Measurements from ENCODE around the gene SERPINA12. TPM values are rescaled to one million over a fixed set of nuclear protein-coding genes. Genes with fewer than 3 reads are reported as not detected.

Gene SERPINA12
- total and polyA plus RNA-seq, 10 of the 15 experiments (the other 5 are each of a cell fraction or from before 2014, with no cell fraction given): not detected

GRCh38 chr14:94557327-94557726 lies 48.1 kb upstream of the SERPINA12 start:
- no peak for ATAC-seq
- Histone ChIP-seq H4K20me1 (ENCODE audit: control insufficient read depth, insufficient read depth) (no peaks in the 10 kb centered on the region), H3K4me3 (no peak overlapping the region), H3K36me3 (ENCODE audit: control insufficient read depth in 2 of 2, insufficient read depth in 2 of 2, low read length in 1 of 2) (no peaks in the 10 kb centered on the region), H3K4me2 (ENCODE audit: control insufficient read depth, insufficient read depth) (no peak overlapping the region), H3K4me1 (ENCODE audit: control insufficient read depth, insufficient read depth, low read length) (no peaks in the 10 kb centered on the region), H3K9ac (ENCODE audit: control insufficient read depth, insufficient read depth, low read length) (no peak overlapping the region), H3K27ac (ENCODE audit: control insufficient read depth, insufficient read depth) (no peak overlapping the region), H3K79me2 (ENCODE audit: control insufficient read depth, insufficient read depth, low read length) (no peaks in the 10 kb centered on the region), H3K27me3 (replicated peaks in 1 of 2; ENCODE audit: control insufficient read depth in 2 of 2, insufficient read depth in 2 of 2, low read length in 1 of 2) (no peaks in the 10 kb centered on the region), H2AFZ (ENCODE audit: control insufficient read depth, low read depth, low read length) (no peak overlapping the region), H3K9me3 (replicated peaks; ENCODE audit: control insufficient read depth, insufficient read depth, low read length) (no peaks in the 10 kb centered on the region; the same call in 2 of the 3 replicates)
- RAD21 ChIA-PET (ENCODE audit: unreplicated experiment): no interaction called here
- SMC1A ChIA-PET (ENCODE audit: uncharacterized antibody, unreplicated experiment): no interaction called here
- DNase-seq (ENCODE audit: low read depth, low spot score): no peak
- WGBS (ENCODE audit: insufficient coverage, insufficient replicate concordance, low lambda C conversion rate, missing lambda C conversion rate): 100% methylated on average over 1 of the region's 1 CpG
- CTCF ChIA-PET: interaction anchor here (0.9 kb wide), 1 partner anchor 9 kb away, joined by 3 read pairs; no protein-coding TSS in a partner anchor
- intact Hi-C loops (cut with micrococcal nuclease; ENCODE audit: unreplicated experiment) (no loop called here), in situ Hi-C loops (cut with MboI) (no loop called here)
- TF ChIP-seq MXI1 (IDR thresholded peaks at IDR 0.05; ENCODE audit: low read depth, low read length): no peak
- no peak for TF ChIP-seq ETV6 (conservative IDR thresholded peaks at IDR 0.05 in 1 of 2, IDR thresholded peaks at IDR 0.05 in 1 of 2; ENCODE audit: borderline replicate concordance in 1 of 2, low read depth in 1 of 2)
- TF ChIP-seq FOXM1 (IDR thresholded peaks at IDR 0.05; ENCODE audit: low read depth, low read length): no peak
- no peak for TF ChIP-seq NBN (IDR thresholded peaks at IDR 0.05)
- TF ChIP-seq IRF4 (IDR thresholded peaks at IDR 0.05; ENCODE audit: low read depth, low read length): no peak
- no peak for TF ChIP-seq HDAC6 (IDR thresholded peaks at IDR 0.05; ENCODE audit: unreplicated experiment)
- TF ChIP-seq NFYA (IDR thresholded peaks at IDR 0.05; ENCODE audit: borderline replicate concordance, low read depth, low read length): no peak
- TF ChIP-seq MLLT1 (IDR thresholded peaks at IDR 0.05): no peak
- TF ChIP-seq RCOR1 (conservative IDR thresholded peaks at IDR 0.05; ENCODE audit: low read depth, low read length): no peak
- no peak for TF ChIP-seq RBBP5 (conservative IDR thresholded peaks at IDR 0.05)
- no peak for TF ChIP-seq CBX5 (IDR thresholded peaks at IDR 0.05; ENCODE audit: low read depth)
- no peak for TF ChIP-seq BRCA1 (IDR thresholded peaks at IDR 0.05; ENCODE audit: low read depth, low read length)
- no peak for TF ChIP-seq STAT3 (IDR thresholded peaks at IDR 0.05; ENCODE audit: low read depth, low read length)
- TF ChIP-seq KAT2A (conservative IDR thresholded peaks at IDR 0.05; ENCODE audit: control insufficient read depth, low read depth, low read length): no peak
- no peak for TF ChIP-seq RAD51 (IDR thresholded peaks at IDR 0.05)
- TF ChIP-seq, protein P1, sequence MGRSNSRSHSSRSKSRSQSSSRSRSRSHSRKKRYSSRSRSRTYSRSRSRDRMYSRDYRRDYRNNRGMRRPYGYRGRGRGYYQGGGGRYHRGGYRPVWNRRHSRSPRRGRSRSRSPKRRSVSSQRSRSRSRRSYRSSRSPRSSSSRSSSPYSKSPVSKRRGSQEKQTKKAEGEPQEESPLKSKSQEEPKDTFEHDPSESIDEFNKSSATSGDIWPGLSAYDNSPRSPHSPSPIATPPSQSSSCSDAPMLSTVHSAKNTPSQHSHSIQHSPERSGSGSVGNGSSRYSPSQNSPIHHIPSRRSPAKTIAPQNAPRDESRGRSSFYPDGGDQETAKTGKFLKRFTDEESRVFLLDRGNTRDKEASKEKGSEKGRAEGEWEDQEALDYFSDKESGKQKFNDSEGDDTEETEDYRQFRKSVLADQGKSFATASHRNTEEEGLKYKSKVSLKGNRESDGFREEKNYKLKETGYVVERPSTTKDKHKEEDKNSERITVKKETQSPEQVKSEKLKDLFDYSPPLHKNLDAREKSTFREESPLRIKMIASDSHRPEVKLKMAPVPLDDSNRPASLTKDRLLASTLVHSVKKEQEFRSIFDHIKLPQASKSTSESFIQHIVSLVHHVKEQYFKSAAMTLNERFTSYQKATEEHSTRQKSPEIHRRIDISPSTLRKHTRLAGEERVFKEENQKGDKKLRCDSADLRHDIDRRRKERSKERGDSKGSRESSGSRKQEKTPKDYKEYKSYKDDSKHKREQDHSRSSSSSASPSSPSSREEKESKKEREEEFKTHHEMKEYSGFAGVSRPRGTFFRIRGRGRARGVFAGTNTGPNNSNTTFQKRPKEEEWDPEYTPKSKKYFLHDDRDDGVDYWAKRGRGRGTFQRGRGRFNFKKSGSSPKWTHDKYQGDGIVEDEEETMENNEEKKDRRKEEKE (IDR thresholded peaks at IDR 0.05): no peak
- no peak for TF ChIP-seq TAF1 (IDR thresholded peaks at IDR 0.05; ENCODE audit: borderline replicate concordance, low read depth, low read length)
- TF ChIP-seq, protein P2, sequence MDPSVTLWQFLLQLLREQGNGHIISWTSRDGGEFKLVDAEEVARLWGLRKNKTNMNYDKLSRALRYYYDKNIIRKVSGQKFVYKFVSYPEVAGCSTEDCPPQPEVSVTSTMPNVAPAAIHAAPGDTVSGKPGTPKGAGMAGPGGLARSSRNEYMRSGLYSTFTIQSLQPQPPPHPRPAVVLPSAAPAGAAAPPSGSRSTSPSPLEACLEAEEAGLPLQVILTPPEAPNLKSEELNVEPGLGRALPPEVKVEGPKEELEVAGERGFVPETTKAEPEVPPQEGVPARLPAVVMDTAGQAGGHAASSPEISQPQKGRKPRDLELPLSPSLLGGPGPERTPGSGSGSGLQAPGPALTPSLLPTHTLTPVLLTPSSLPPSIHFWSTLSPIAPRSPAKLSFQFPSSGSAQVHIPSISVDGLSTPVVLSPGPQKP (IDR thresholded peaks at IDR 0.05; ENCODE audit: low read depth, low read length): no peak
- no peak for FAIRE-seq
- no TSS peak for BruUV-seq (replicated peaks)
- POLR2A ChIA-PET: no interaction called here

Data from GM12878 (cell line).